Stimulated activated CD8-positive, alpha-beta memory T cell treated with anti-CD3 and anti-CD28 coated beads, Interleukin-7, amount 100 ng/mL, for 4 hours (primary cell): ENCODE data around the gene HAUS1.
"Not testable (repeated sequence)": the region's sequence is repeated elsewhere in the genome, so short reads cannot be mapped to it uniquely, and the experiment has no call there.

Experiments
- DNase-seq, 2 donors: peaks; one replicate each; pipeline ENCODE4 v3.0.0-alpha.2; 2020; ENCODE audit warnings: low read depth in 2 of 2

HAUS1 gene

DNA sequence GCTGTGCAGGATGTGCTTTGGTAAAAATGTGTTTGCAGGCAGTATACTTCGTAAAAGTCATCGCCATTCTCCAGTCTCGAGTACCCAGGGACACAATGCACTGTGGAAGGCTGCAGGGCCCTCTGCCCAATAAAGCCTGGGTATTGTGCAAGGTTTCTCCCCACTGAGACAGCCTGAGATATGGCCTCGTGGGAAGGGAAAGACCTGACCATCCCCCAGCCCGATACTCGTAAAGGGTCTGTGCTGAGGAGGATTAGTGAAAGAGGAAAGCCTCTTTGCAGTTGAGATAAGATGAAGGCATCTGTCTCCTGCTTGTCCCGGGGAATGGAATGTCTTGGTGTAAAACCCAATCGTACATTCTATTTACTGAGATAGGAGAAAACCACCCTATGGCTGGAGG is 15.7 kb upstream of the HAUS1 start:
- not testable (repeated sequence) for DNase-seq

DNA sequence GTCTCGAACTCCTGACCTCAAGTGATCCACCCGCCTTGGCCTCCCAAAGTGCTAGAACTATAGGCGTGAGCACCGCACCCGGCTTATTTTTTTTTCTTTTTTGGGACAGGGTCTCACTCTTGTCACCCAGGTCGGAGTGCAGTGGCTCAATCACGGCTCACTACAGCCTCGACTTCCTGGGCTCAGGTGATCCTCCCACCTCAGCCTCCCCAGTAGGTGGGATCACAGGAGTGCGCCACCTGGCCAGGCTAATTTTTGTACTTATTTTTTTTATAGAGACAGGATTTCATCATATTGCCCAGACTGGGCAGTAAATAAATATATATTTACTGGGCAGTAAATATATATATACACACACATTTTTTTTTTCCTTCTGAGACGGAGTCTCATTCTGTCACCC is 8.7 kb upstream of the HAUS1 start:
- DNase-seq = no peak

DNA sequence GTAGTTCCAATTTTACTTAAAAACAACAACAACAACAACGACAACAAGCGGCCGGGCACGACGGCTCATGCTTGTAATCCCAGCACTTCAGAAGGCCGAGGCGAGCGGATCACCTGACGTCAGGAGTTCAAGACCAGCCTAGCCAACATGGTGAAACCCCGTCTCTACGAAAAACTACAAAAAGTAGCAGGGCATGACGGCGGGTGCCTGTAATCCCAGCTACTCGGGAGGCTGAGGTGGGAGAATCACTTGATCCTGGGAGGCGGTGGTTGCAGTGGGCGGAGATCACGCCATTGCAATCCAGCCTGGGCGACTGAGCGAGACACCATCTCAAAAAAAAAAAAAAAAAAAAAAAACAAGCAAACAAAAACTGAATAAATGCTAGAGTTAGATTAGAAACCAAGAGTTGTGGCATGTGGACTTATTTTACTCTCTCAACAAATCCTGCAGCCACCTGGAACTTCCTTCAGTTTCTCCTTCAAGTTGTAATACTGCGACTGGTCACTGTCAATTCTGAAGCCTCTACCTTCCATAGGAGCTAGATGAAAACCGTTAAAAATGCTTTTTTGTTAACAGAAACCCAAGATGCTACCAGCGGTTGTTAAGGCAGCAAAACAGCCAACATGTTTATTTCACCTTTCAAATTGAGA is 7.4 kb upstream of the HAUS1 start:
- no peak for DNase-seq

DNA sequence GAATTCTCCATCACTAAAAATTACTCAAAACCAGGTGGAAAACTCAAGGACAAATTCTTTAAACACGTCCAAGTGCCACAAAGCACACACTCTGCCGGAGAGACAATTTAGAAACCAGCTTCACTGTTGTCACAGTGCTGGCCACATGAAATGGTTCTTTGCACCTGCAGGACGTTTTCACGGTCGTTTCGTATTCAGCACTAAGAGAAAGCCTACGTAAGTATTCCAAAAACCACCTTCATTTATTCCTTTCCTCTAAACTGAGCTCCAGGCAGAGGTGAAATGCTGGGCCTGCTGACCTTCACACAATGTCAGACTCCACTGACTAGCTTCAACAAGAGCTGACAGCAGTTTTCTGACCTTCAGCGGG is 6.8 kb upstream of the HAUS1 start:
- DNase-seq = peak in 1 of 2 donors; percentile 2

DNA sequence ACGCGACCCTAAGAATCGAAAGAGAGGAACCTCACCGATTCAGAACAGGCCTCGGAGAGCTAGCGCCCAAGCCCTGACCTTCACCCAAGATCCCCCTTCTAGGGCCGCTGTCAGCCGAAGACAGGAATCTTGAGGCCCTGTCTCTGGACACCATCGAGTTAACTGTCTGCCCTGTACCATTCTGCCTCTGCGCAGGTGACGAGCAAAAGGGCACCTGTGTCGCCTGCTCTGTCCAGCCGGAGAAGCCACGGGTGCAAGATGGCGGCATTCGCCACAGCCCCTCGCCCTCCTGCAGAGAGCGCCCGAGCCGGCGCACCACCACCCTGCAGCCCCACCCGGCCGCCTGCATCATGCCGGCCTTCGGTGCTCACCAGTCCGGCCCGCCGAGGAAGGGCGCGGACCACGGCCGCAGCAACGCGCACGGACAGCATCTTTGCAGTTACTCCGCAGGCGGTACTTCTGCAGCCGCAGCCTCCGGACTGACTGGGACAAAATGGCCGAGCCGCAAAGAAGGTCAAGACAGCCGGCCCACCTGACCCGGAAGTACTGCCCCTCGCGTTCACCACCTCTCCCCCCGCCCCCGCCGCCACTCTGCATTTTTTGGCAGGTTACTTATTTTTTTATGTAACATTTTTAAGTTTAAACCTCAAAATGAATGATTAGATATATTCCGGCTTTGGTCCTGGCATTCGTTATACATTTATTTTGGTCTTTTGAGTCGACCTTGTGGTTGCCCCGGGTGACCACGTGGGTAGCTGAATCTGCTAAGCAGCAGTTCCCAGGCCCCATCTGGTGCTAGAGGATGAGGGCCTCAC is 6.2 kb upstream of the HAUS1 start, which contains the start of gene ATP5F1A:
TSS of gene ATP5F1A (minus strand) at position 496 of the 815 bp plus-strand sequence. CDS start at position 431, 65 bp downstream.
- DNase-seq = peak; percentile 77 to 78

DNA sequence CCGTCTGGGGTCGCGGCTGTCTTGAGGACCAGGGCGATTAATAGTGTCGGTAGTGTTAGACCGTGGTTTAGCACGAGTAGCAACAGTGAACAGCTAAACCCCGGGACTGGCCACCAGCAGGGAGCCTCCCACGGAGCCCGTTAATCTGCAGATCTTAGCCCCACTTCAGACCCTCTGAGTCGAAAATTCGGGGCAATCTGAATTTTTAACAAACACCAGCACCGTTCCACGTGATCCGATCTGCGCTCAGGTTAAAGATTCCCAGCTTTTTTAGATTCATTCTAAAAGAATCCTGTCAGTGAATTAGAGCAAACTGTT is 5.6 kb upstream of the HAUS1 start:
- no peak for DNase-seq

DNA sequence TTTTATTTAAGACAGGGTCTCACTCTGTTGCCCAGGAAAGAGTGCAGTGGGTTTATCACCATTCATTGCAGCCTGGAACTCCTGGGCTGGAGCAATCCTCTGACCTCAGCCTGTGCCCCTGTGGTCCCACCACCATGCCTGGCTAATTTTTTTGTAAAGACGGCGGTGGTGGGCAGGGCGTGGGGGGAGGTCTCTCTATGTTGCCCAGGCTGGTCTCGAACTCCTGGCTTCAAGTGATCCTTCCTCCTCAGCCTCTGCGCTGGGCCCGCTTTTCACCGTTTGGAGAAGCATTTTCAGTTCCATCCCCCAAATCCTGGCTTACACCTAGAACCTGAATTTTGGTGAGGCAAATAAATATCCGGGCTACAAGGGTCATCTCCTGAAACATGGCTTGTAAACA is 4.7 kb upstream of the HAUS1 start:
- DNase-seq = no peak

DNA sequence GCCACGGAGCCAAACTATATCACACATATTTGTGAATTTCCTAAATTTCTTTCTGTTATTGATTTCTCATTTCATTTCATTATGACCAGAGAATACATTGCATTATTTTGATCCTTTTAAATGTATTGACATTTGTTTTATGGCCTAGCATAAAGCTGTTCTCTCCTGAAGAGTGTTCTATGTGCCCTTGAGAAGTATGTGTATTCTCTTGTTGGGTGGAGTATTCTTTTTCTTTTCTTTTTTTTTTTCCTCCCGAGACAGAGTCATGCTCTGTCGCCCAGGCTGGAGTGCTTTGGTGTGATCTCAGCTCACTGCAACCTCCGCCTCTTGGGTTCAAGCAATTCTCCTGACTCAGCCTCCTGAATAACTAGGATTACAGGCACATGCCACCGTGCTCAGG is 5.2 kb downstream of the HAUS1 start:
- DNase-seq = no peak

DNA sequence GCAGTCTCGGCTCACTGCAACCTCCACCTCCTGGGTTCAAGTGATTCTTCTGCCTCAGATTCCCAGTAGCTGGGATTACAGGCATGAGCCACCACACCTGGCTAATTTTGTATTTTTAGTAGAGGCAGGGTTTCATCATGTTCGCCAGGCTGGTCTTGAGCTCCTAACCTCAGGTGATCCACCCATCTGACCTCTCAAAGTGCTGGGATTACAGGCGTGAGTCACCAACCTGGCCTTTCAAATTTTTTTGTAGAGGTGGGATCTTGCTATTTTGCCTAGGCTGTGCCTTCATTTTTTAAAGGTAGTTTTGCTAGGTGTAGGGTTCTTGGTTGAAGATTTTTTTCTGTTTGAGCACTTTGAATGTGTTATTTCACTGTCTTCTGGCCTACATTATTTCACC is 6.2 kb downstream of the HAUS1 start:
- no peak for DNase-seq

DNA sequence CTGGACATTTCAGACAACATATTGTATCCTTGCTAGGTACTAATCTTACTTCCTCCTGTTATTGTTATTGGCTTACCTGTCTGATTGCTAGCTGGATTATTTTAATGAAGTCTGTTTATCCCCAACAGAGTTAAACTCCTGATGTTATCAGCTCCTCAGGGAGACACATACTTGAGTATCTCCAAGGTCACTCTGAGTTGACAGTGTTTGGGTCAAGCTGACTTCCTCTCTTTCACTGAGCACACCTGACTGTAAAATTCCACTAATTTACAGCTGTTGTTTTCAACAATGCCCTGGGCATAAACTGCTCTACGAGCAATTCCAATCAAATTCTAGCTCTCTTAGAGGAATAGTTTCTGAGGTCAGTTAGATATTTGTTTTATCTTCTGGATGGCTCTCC is 9.6 kb downstream of the HAUS1 start:
- no peak for DNase-seq

DNA sequence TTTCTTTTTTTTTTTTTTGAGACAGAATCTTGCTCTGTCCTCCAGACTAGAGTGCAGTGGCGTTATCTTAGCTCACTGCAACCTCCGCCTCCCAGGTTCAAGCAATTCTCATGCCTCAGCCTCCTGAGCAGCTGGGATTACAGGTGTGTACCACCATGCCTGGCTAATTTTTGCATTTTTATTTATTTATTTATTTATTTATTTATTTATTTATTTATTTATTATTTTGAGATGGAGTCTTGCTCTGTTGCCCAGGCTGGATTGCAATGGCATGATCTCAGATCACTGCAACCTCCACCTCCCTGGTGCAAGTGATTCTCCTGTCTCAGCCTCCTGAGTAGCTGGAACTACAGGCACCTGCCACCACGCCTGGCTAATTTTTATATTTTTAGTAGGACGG is 22.4 kb downstream of the HAUS1 start:
- DNase-seq = not testable (repeated sequence)

DNA sequence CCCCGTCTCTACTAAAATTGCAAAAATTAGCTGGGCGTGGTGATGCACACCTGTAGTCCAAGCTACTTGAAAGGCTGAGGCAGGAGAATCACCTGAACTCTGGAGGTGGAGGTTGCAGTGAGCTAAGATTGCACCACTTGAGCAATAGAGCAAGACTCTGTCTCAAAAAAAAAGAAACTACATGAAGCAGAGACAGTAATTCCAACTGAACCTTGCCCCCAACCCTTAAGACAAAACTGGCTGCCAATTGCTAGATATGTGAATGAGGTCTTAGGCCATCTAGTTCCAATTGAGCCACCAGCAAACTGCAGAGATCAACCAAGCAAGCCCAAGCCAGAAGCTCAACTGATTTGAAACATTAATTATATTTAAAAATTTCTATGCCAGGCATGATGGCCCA is 25.9 kb downstream of the HAUS1 start:
- DNase-seq = no peak

DNA sequence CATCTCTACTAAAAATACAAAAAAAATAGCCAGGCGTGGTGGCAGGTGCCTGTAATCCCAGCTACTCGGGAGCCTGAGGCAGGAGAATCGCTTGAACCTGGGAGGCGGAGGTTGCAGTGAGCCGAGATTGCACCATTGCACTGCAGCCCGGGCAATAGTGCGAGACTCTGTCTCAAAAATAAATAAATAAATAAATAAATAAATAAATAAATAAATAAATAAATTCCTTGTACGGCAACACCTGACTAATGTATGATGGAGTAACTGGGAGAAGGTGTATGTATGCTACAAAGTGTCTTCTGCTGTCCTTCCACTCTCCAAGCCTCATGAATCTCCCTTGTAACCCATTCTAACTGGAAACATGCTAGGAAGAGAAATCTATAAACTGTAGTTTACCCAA is 26.4 kb downstream of the HAUS1 start:
- not testable (repeated sequence) for DNase-seq

DNA sequence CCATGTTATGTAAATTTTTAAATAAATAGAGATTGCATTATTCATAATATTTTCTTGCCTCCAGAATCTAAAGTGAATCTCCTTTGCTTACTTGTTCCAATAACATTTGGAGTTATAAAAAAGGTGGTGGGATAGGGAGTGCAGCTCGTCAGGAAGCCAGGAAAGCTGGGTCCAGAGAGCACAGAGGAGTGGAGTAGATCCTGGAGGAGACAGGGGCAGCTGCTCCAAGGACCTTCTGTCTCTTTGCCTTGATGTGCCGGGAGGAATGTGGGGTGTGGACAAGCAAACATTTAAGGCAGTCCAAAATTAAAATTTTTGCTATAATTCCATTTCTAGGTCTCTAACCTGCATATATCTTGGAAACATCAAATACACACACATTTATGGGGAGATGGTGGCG is 29.3 kb downstream of the HAUS1 start:
- DNase-seq = no peak

DNA sequence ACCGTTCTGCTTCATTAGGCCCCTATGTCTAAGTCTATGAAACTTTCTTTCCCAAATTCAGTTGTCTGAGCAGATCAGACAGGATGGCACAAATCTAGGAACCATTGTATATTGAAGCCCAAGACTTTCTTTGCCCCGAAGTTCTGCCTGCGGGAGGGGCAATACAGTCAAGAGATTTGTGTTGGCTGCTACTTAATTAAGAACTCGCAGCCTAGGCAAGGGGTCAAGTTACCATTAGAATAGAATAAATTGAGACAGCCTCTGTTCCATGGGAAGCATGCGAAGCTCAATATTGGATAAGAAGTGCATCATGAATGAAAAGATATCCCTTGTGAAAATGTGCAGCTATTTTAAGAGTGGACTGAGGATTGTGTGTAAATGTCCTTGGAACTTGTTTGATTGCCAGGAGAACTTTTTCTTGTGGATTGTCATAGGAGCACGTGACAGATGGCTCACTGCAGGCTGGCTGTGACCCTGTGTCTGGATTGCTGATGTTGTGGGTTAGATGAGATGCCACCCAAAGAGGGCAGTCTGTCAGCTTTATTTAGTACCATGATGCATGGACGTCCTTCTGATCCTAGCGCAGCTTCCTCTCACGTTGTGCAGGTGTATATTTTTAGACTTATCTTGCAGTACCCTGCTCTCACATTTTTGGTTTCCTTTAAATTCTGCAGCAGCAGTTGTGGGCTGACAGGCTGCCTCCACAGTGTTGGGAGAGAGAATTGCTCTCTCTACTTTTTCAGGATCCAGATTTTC is 30.9 kb downstream of the HAUS1 start:
- no peak for DNase-seq

DNA sequence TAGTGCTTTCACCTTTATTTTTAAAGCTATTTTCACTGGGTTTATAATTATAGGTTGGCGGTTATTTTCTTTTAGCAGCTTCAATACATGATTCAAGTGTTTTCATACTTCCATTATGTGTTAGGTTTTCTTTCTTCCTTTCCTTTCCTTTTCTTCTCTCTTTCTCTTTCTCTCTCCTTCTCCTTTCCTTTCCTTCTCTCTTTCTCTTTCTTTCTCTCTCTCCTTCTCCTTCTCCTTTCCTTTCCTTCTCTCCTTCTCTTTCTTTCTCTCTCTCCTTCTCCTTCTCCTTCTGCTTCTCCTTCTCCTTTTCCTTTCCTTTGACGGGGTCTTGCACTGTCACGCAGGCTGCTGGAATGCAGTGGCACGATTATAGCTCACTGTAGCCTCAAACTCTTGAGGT is 36.0 kb downstream of the HAUS1 start:
- DNase-seq = no peak

DNA sequence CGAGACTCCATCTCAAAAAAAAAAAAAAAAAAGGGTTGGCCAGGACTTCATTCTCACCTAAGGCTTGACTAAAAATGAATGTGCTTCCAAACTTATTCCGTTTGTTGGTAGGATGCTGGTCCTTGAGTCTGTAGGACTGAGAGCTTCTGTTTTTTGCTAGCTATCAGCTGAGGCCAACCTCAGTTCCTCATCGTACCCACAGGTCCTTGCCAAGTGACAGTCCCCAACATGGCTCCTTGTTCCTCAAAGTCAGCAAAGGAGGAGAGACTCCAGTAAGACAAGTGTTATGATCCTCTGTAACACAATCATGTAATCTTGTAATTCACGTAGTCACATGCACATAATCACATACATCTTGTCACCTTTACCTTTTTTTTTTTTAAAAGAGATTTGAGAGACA is 37.0 kb downstream of the HAUS1 start:
- DNase-seq = no peak

DNA sequence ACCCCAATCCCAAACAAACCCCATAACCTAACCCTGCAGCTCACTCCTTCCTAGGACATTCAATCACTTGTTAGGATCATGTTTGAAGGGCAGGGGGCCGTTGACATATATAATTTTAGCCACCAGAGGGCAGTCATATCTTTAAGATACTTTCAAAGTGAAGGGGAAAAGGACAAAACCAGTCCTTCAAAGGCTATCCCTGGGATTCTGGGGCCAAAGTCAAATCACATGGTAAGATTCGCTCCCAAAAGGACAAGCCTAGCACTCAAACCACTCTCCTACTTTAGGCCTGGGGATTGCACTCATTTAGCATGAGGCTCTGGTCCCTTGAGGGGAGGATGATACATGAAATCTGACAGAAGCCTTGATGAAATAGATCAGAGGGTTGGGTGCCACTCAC is 44.6 kb downstream of the HAUS1 start:
- no peak for DNase-seq

DNA sequence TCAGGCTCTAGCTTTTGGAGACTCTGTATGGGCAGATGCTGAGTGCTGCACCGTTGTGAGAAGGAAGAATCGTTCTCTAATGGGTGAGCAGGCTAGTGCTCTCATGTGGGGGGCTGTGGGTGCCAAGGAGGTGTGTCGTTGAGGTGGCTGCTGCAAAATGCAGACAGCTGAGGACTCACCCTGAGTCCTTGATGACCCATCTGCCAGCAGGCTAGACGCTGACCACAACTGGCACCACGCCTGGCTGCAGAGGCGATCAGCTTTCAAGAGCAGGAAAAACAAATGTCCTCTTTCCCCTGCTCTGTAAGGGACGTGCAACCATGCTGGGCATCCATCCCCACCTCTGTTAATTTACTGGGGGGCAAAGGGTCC is 48.2 kb downstream of the HAUS1 start:
- no peak for DNase-seq

DNA sequence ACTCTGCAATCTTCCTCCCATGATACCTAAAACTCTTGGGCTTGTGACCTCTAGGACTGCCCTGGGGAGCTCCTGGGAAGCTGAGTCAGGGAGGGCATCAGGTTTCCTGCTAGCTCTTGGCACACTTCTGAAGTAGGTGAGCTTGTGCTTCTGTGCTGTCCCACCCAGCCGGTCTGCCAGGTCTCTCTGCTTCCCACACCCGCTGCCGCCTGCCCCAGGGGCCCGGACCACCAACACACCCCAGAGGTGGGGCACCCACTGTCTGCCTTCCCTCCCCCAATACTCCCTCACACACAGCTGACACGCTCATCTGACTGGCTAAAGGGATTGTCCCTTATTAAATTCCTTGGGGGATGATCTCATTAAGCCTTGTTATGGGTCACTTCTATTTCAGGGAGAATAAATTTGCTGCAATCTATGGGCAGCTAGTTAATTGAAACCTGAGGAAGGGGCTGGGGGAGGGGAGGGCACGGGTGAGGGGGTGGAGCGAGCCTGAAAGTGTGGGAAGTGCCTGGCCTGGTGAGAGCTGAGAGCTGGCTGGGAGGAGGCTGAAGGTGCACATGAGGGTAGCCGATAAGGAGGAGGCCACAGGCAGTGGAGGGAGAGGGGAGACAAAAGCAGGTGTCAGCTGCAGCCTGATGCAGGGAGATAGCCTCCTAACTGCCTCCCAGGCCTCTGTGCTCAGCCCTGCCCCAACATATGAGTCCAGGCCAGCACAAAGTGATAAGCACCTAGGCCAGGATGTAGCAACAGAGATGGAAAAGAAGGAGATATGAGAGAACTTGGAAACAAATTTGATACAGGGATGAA is 48.8 kb downstream of the HAUS1 start:
- no peak for DNase-seq

DNA sequence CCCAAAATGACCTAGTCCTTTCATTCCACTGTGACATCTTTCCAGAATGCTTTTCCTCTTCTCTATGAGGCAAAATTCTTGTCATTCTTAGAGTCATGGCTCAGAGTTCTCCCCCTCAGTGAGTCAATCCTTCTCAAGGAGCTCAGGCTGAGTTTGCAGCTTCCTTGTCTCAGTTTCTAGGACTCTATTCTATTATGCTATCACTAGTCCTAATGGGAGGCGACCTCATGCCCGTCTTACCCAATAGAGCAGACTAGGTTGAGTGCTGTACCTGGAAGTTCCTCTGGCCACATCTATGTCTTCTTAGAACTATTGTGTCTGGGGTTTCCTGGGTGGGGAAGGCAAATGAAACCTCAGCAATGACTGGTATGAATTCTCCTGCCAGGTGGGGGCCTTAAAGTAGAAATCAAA is 51.5 kb downstream of the HAUS1 start:
- DNase-seq = peak; percentile 31 to 65

DNA sequence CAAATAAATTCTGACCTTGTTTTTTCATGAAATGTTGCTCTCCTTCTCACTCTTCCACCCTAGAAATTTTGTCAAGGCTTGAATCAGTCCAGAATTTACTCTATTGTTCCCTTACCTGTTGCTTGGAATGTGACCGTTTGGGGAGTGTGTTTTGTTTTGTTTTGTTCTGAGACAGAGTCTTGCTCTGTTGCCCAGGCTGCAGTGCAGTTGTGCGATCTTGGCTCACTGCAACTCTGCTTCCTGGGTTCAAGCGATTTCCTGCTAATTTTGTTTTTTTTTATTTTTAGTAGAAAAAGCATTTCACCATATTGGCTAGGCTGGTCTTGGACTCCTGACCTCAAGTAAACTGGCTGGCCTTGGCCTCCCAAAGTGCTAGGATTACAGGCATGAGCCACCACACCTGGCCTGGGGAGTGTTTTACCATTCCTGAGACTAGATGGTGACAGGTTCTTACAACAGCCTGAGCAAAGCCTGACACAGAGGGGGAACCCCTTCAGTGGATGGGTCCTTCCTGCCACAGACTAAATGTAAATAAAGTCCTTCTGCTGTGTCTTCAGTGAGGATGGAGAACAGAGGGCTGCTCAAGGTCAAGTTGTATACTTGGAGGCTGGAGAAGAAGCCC is 52.0 kb downstream of the HAUS1 start:
- DNase-seq = peak in 1 of 2 donors; percentile 1
